HPDE6-E6E7 (cell line): Measurements from ENCODE around the gene CD47.

Source experiments
- DNase-seq: peaks from one replicate; pipeline ENCODE4 v3.0.0; 2011; ENCODE audit warnings: missing footprints; ENCODE audit errors: extremely low spot score

Gene CD47

GRCh38 chr3:108091498-108092250 lies 843 bp upstream of the CD47 start:
- no peak for DNase-seq

GRCh38 chr3:108090049-108090700 lies 656 bp downstream of the CD47 start:
- DNase-seq, result peak; percentile 34

- no peak for DNase-seq
These were observed 1.3 kb downstream of the CD47 start for GRCh38 chr3:108089579-108089978.

DNA sequence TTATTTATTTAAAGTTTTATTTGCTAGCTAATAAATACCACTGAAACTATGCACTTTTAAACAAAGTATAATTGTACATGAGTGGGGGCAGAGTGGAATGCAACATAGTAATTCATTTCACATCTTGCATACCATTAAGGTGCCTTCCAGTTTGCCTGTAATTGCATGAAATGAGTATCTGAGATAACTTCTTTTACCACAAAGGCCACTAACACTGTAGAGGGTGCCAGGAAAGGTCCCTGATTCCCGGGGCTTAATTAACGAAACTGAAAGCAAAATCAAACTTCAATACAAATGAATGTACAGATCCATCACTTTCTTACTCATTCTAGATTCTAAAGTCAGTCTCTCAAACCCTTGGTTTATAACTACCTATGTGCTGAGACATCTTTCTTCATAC lies 2.1 kb downstream of the CD47 start:
- no peak for DNase-seq

- DNase-seq, result no peak
These were observed 2.7 kb downstream of the CD47 start for GRCh38 chr3:108088146-108088545.

- DNase-seq, result no peak
These were observed 4.2 kb downstream of the CD47 start for GRCh38 chr3:108086653-108087052.

- DNase-seq, result no peak
These were observed 5.0 kb downstream of the CD47 start for GRCh38 chr3:108085810-108086350.

DNA sequence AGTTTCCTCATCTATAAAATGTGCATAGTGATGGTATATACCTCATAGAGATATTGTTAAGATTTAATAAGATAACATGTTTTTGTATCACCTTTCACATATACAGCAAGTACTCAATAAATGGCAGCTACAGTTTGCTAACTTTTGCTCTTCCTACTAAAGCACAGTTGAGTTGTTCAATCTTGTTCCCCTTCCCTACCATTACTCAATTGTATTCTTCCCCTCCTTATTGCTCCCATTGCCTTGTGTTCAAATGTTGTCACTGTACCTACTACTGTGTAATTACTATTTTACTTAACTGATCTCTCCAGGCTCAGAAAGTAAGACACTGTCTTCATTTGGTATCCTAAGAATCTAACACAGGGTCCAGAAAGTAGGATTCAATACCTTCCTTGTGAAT lies 5.5 kb downstream of the CD47 start:
- DNase-seq, result no peak

GRCh38 chr3:108079877-108080276 lies 11.0 kb downstream of the CD47 start:
- DNase-seq, result no peak

DNA sequence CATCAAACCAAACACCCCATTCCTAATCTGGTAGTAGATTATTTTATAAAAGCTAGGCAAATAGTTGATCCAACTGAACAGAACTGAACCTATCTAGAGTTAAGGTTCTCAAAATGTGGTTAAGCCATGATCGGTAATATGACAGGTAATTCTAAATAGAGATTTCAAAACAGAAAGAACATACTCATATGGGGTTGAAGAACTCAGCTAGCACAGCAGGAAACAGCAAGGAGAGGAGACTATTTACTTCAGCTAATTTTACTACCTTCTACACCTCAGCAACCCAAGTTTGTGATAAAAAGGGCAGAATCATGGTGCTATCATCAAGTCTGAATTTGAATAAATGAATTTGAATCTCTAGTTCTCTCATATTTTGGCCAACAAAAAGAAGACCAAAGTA lies 11.8 kb downstream of the CD47 start:
- no peak for DNase-seq

DNA sequence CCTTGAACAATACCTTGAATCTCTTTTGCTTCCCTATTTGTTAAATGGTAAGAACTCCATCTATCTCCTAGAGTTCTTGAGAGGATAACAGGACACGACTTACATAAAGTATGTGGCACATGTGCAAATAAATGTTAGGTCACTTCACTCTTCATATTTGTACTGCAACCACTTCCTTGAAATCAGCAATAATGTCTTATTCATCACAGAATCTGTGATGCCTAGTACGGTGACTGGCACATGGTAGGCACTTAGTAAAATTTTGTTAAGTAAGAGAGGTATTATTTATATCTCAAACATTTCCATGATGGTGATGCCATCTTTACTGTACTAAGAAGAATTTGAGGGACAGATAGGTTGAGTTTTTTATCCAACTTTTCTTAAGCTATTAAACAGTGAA lies 14.3 kb downstream of the CD47 start:
- no peak for DNase-seq

GRCh38 chr3:108073764-108074431 lies 16.9 kb downstream of the CD47 start:
- no peak for DNase-seq

DNA sequence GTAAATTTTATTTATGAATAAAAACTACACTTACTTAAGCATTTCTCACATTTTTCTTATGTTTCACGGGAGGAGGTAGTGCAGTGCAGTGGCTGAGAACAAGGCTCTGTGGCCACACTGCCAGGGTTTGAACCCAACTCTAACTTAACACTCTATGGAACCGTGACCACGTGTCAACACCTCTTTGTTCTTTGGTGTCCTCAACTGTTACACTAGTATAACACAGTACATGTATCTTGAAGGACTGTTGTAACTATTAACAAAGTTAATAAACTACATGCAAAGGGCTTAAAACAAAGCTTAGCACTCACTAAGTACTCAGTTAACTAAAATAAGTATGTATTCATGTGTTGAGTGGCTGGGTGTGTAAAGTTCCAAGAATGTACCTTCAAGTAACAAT lies 19.5 kb downstream of the CD47 start:
- no peak for DNase-seq

- DNase-seq, result no peak
These were observed 20.5 kb downstream of the CD47 start for GRCh38 chr3:108070356-108070755.

GRCh38 chr3:108067768-108068167 lies 23.1 kb downstream of the CD47 start:
- DNase-seq, result no peak

- DNase-seq, result no peak
These were observed 25.7 kb downstream of the CD47 start for GRCh38 chr3:108065096-108065495.

DNA sequence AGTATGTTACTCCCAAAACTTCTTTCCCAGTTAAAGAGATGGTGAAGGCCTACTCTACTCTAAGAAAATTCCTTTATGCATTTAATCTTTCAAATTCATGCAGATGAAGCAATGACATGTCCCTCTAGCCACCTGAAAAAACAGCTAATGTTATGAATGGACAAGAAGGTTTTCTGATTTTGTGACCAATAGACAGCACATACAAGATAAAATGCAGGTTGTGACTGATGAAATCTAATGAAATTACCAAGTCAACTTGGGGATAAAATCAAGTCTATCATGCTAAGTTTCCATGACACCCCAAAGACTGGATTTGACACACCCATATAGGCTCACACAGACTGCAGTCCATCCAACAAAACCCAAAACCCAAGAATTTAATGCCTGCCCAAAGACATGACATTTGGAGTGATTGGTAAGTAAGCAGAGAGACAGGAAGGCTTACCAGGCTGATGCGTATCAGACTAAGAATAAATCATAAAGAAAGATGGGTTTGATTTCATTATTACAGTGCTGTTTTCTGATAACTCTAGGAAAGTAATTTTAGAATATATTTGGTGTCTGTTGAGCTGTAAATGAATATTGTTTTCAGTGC lies 26.4 kb downstream of the CD47 start:
- no peak for DNase-seq

GRCh38 chr3:108062051-108062450 lies 28.8 kb downstream of the CD47 start:
- DNase-seq, result no peak

DNA sequence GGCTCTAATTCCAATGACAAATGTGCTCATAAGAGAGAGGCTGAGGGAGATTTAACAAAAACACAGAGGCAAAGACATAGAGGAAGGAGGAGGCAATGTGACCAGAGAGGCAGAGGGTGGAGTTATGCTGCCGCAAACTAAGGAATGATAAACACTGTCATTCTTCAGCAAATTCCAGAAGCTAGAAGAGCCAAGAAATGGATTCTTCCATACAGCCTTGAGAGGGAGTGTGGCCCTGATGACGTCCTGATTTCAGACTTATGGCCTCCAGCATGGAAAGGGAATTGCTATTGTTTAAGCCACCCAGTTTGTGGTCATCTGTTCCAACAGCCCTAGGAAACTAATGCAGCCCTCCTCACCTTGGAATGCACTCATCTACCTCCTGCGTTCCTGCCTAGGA lies 30.5 kb downstream of the CD47 start:
- no peak for DNase-seq

GRCh38 chr3:108055931-108056330 lies 34.9 kb downstream of the CD47 start:
- DNase-seq, result no peak

DNA sequence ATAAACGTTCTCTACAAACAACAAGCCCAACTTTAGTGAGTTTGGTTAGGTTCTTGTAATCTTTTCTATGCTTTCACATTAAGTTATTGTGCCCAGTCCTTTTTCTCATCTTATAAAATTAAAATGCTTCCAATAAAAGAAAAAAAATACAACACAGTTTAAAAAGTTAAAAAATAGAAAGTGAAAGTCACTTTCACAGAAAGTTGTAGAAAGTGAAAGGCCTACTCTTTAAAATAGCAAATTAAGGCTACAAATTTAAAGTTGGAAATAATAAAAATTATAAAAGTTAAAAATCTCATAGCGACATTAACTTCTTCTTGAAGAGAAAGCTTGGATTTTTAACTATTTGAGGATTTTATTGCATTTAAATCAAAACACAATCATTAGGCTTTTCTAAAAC lies 35.9 kb downstream of the CD47 start:
- no peak for DNase-seq

DNA sequence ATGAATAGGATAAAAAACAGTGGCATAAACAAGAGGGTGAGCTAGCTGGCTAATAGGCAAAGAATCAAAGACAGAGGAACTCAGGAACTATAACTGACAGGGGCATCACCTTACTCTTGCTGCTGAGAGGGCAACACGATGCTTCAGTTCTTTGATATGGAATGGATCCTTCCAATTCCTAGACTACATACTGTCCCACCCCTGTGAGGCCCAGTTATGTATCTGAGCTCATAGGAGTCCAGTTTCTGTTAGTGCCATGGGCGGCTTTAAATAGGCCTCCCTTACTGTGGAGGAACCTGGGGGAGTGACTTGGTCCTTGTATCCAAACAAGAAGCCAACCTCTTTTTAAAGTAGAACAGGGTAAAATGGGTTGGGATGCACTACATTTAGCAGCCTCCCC lies 37.3 kb downstream of the CD47 start:
- DNase-seq, result no peak
